SK-N-SH (cell line): ENCODE data around the gene SPECC1L. TPM values are rescaled to one million over a fixed set of nuclear protein-coding genes. Genes with fewer than 3 reads are reported as not detected.
"Not testable (repeated sequence)": the region's sequence is repeated elsewhere in the genome, so short reads cannot be mapped to it uniquely, and the experiment has no call there.

Source experiments
- CTCF ChIA-PET: fragments of 300-600, 350-600 bp; formaldehyde crosslinking; extraction: SDS; loops from one replicate; lab custom pipeline; 2021; lab: Yijun Ruan, JAX
- POLR2A ChIA-PET: fragments of 350-600 bp; sonication (Branson Sonifier 250); formaldehyde crosslinking; extraction: SDS; loops from one replicate; lab custom pipeline; 2020; ENCODE audit warnings: antibody characterized with exemption, inconsistent platforms; lab: Yijun Ruan, JAX
- DNase-seq: peaks from one replicate; pipeline ENCODE4 v3.0.0; 2012
- H2AFZ ChIP-seq: fragments of 200-600 bp; sonication (generic); 2 replicates; pipeline ENCODE4 v1.8.1; 2016; ENCODE audit warnings: antibody characterized with exemption, mild to moderate bottlenecking, low read depth
- H3F3A ChIP-seq: fragments of 200-600 bp; sonication (generic); replicated peaks from 2 replicates; pipeline ENCODE3; 2016; ENCODE audit warnings: antibody characterized with exemption, mild to moderate bottlenecking; ENCODE audit not compliant: insufficient read depth
- H3K27ac ChIP-seq, 2 experiments: fragments of 200-500 bp in 1 of 2; fragments of 200-600 bp in 1 of 2; sonication (Bioruptor generic) in 1 of 2; sonication (generic), shearing (Covaris generic) in 1 of 2; 2 replicates each; pipeline versions ENCODE4 v1.5.1 to v1.6.1; 2014 to 2016; ENCODE audit warnings: low read depth in 2 of 2, inconsistent platforms in 1 of 2, low read length in 1 of 2, mild to moderate bottlenecking in 1 of 2, mixed read lengths in 1 of 2
- H3K27me3 ChIP-seq: fragments of 200-600 bp; sonication (generic), shearing (Covaris generic); 2 replicates; pipeline ENCODE4 v1.6.1; 2016; ENCODE audit warnings: mixed run types; ENCODE audit not compliant: insufficient read depth
- H3K36me3 ChIP-seq, 2 experiments: fragments of 200-500 bp in 1 of 2; fragments of 200-600 bp in 1 of 2; sonication (Bioruptor generic) in 1 of 2; sonication (generic) in 1 of 2; replicated peaks in 1 of 2; 2 replicates each; pipeline versions ENCODE3 to v1.5.1; 2014 to 2016; ENCODE audit warnings: low read length in 1 of 2, mild to moderate bottlenecking in 1 of 2; ENCODE audit not compliant: insufficient read depth in 2 of 2, control insufficient read depth in 1 of 2
- H3K4me1 ChIP-seq, 2 experiments: fragments of 200-500 bp in 1 of 2; fragments of 200-600 bp in 1 of 2; sonication (Bioruptor generic) in 1 of 2; sonication (generic), shearing (Covaris generic) in 1 of 2; 2 replicates each; pipeline versions ENCODE4 v1.5.1 to v1.6.1; 2014 to 2016; ENCODE audit warnings: low read depth in 1 of 2, low read length in 1 of 2, mixed run types in 1 of 2; ENCODE audit not compliant: insufficient read depth in 2 of 2, control insufficient read depth in 1 of 2
- H3K4me2 ChIP-seq: fragments of 200-600 bp; sonication (generic), shearing (Covaris generic); 2 replicates; pipeline ENCODE4 v1.6.1; 2017; ENCODE audit warnings: mixed run types
- H3K4me3 ChIP-seq, 2 experiments: fragments of 200-500 bp in 1 of 2; fragments of 200-600 bp in 1 of 2; sonication (Bioruptor generic) in 1 of 2; sonication (generic), shearing (Covaris generic) in 1 of 2; 2 replicates each; pipeline versions ENCODE4 v1.5.1 to v1.8.1; 2014 to 2016; ENCODE audit warnings: low read depth in 2 of 2, inconsistent platforms in 1 of 2, low read length in 1 of 2, mild to moderate bottlenecking in 1 of 2, mixed read lengths in 1 of 2, moderate library complexity in 1 of 2
- H3K79me2 ChIP-seq: fragments of 200-600 bp; sonication (generic); 2 replicates; pipeline ENCODE4 v1.8.1; 2017; ENCODE audit warnings: mild to moderate bottlenecking; ENCODE audit not compliant: insufficient read depth
- H3K9ac ChIP-seq: fragments of 200-600 bp; sonication (generic); 2 replicates; pipeline ENCODE4 v1.6.1; 2017; ENCODE audit warnings: mixed run types
- H3K9me2 ChIP-seq: fragments of 200-600 bp; sonication (generic); 2 replicates; pipeline ENCODE4 v1.6.1; 2017; ENCODE audit warnings: mixed run types
- H3K9me3 ChIP-seq: fragments of 200-600 bp; sonication (generic); 2 replicates; pipeline ENCODE4 v1.6.1; 2017; ENCODE audit warnings: mixed run types, mild to moderate bottlenecking, moderate library complexity
- H4K20me1 ChIP-seq: fragments of 200-600 bp; sonication (generic); 2 replicates; pipeline ENCODE4 v1.6.1; 2017; ENCODE audit warnings: mild to moderate bottlenecking, mixed run types; ENCODE audit not compliant: insufficient read depth
- GATA2 ChIP-seq: sonication (generic); formaldehyde crosslinking; IDR thresholded peaks from 2 replicates; pipeline ENCODE4 v1.5.0; 2020; ENCODE audit warnings: mild to moderate bottlenecking, missing genetic modification reagents
- RAD21 ChIP-seq: IDR thresholded peaks from 2 replicates; pipeline ENCODE4 v1.6.1; 2012; ENCODE audit warnings: mild to moderate bottlenecking, low read length
- RCOR1 ChIP-seq: fragments of 150-350 bp; IDR thresholded peaks from 2 replicates; pipeline ENCODE4 v1.6.1; 2017; ENCODE audit warnings: antibody characterized with exemption, low read length
- TAF1 ChIP-seq: IDR thresholded peaks from 2 replicates; pipeline ENCODE4 v1.6.1; 2012; ENCODE audit warnings: low read depth, mild to moderate bottlenecking, low read length, moderate library complexity, borderline replicate concordance
- WGBS: methylation state at CpG from one replicate; pipeline ENCODE4 v1.1.6; 2017; ENCODE audit warnings: low lambda C conversion rate; 5-methylcytosine and 5-hydroxymethylcytosine counted together
- polyA plus RNA-seq, 3 experiments: library from polyadenylated mRNA; depleted of rRNA; stranded (reverse); fragments of >200 nt; gene quantifications; 2 replicates each; pipeline ENCODE4 v1.2.3, GENCODE V29; 2012

The SPECC1L gene
- polyA plus RNA-seq, 1 of the 3 experiments (the other 2 are of a cell fraction) = 22.9 TPM

GRCh38 chr22:24265734-24266133 is 4.9 kb upstream of the SPECC1L start:
- Histone ChIP-seq H3K36me3 (no peaks in the 10 kb centered on the region), H2AFZ (peak overlapping the region; percentile 53; the same call in 1 of the 2 replicates), H3K9me3 (no peaks in the 10 kb centered on the region), H3F3A (peaks cover 6% of the 10 kb centered on the region), H3K9me2 (no peaks in the 10 kb centered on the region), H3K4me2 (no peak overlapping the region), H3K27me3 (no peaks in the 10 kb centered on the region), H3K79me2 (peaks cover under 1% of the 10 kb centered on the region; the same call in 1 of the 2 replicates), H4K20me1 (no peaks in the 10 kb centered on the region), H3K9ac (no peak overlapping the region), H3K4me3 (no peak overlapping the region), H3K27ac (peak overlapping the region in 1 of 2 experiments; percentile 67; a peak in 2 of 4 replicates), H3K4me1 (peaks cover 0 to 9% of the 10 kb centered on the region in 2 experiments; a peak in 1 of 4 replicates)
- CTCF ChIA-PET = interaction anchor here (1.2 kb wide), 1 partner anchor 77 kb away, joined by 5 read pairs; no protein-coding TSS in a partner anchor
- POLR2A ChIA-PET = no interaction called here
- TF ChIP-seq GATA2 (0 out of 2 replicates have a peak, but pooled peaks have one; percentile 14), RCOR1 (no peak)
- DNase-seq = no peak

GRCh38 chr22:24266495-24266894 is 4.1 kb upstream of the SPECC1L start:
- H3K27ac ChIP-seq, H3K36me3 ChIP-seq, H3F3A ChIP-seq, H3K79me2 ChIP-seq, H3K9me3 ChIP-seq, H3K4me2 ChIP-seq, H3K4me1 ChIP-seq, H3K27me3 ChIP-seq, CTCF ChIA-PET, H2AFZ ChIP-seq, H4K20me1 ChIP-seq, DNase-seq, H3K4me3 ChIP-seq, POLR2A ChIA-PET, H3K9ac ChIP-seq, H3K9me2 ChIP-seq: not testable (repeated sequence)
- 79% methylated on average over 6 of the region's 6 CpGs for WGBS

- Histone ChIP-seq H3K9ac (peak overlapping the region; percentile 94), H3K79me2 (peaks cover 57% of the 10 kb centered on the region), H3K27ac (peak overlapping the region; percentile 82 to 96), H3K9me2 (no peaks in the 10 kb centered on the region), H3K4me2 (peak overlapping the region; percentile 92), H4K20me1 (peaks cover 40% of the 10 kb centered on the region), H3K36me3 (no peaks in the 10 kb centered on the region), H3K27me3 (no peaks in the 10 kb centered on the region), H3K9me3 (no peaks in the 10 kb centered on the region), H3K4me3 (peak overlapping the region; percentile 91 to 97), H3F3A (peaks cover 6% of the 10 kb centered on the region), H2AFZ (peak overlapping the region; percentile 37; the same call in 1 of the 2 replicates), H3K4me1 (peaks cover 7 to 8% of the 10 kb centered on the region in 2 experiments; a peak in 3 of 4 replicates)
- ChIA-PET CTCF (no interaction called here), POLR2A (interaction anchor here (1.5 kb wide), 1 partner anchor 175 kb away, joined by 3 read pairs; no protein-coding TSS in a partner anchor)
- TF ChIP-seq TAF1 = no peak
- no peak for TF ChIP-seq RAD21
- WGBS = 1% methylated on average over 17 of the region's 25 CpGs
- DNase-seq = no peak
Measured at GRCh38 chr22:24271386-24271854, 789 bp downstream of the SPECC1L start.

- H3K4me2 ChIP-seq = peak overlapping the region; percentile 92
- 70% methylated on average over 2 of the region's 2 CpGs for WGBS
Measured at GRCh38 chr22:24273031-24273430, 2.4 kb downstream of the SPECC1L start.

GRCh38 chr22:24273906-24274305 is 3.3 kb downstream of the SPECC1L start:
- H3K36me3 ChIP-seq, H3K4me3 ChIP-seq, H2AFZ ChIP-seq, H3F3A ChIP-seq, H3K27me3 ChIP-seq, H3K4me1 ChIP-seq, DNase-seq, H3K9me3 ChIP-seq, H3K9me2 ChIP-seq, H3K9ac ChIP-seq, CTCF ChIA-PET, POLR2A ChIA-PET: not testable (repeated sequence)
- peak overlapping the region; percentile 65 for H3K4me2 ChIP-seq
- peaks cover 41% of the 10 kb centered on the region for H4K20me1 ChIP-seq
- peak overlapping the region in 1 of 2 experiments; percentile 17; a peak in 3 of 4 replicates for H3K27ac ChIP-seq
- peaks cover 79% of the 10 kb centered on the region for H3K79me2 ChIP-seq
- 71% methylated on average over 4 of the region's 4 CpGs for WGBS

More at GRCh38 chr22:24273031-24273430, 2.4 kb downstream of the SPECC1L start:
- H3K4me1 ChIP-seq, POLR2A ChIA-PET, H3K9me3 ChIP-seq, H2AFZ ChIP-seq, H3K36me3 ChIP-seq, H3K9me2 ChIP-seq, H3K27me3 ChIP-seq, H3K4me3 ChIP-seq, DNase-seq, H3K27ac ChIP-seq, H3F3A ChIP-seq: not testable (repeated sequence)
- Histone ChIP-seq H3K9ac (peak overlapping the region; percentile 94; the same call in 1 of the 2 replicates), H3K79me2 (peaks cover 73% of the 10 kb centered on the region), H4K20me1 (peaks cover 41% of the 10 kb centered on the region)
- CTCF ChIA-PET = interaction anchor here (1.1 kb wide), 1 partner anchor 49 kb away, joined by 3 read pairs; no protein-coding TSS in a partner anchor
